MCF 10A (cell line): ENCODE data around the gene GP9. TPM values are rescaled to one million over a fixed set of nuclear protein-coding genes. Genes with fewer than 3 reads are reported as not detected.
"Not testable (repeated sequence)": the region's sequence is repeated elsewhere in the genome, so short reads cannot be mapped to it uniquely, and the experiment has no call there.

Experiments
- BruUV-seq: library from RNA; stranded (reverse); fragments of 400-500 nt; replicated peaks from 2 replicates; lab custom pipeline; 2021; lab: Mats Ljungman, UMichigan
- CTCF ChIA-PET: fragments of 300-600 bp; sonication (Branson Sonifier 250); formaldehyde crosslinking; extraction: SDS; loops from one replicate; lab custom pipeline; 2021; ENCODE audit warnings: antibody characterized with exemption, inconsistent platforms; lab: Yijun Ruan, JAX
- POLR2A ChIA-PET: fragments of 300-600, 350-650 bp; sonication (Branson Sonifier 250); formaldehyde crosslinking; extraction: SDS; loops from one replicate; lab custom pipeline; 2020; ENCODE audit warnings: antibody characterized with exemption, inconsistent platforms; lab: Yijun Ruan, JAX
- DNase-seq: peaks from one replicate; pipeline ENCODE4 v3.0.0-alpha.2; 2018; ENCODE audit not compliant: unreplicated experiment
- H3K27ac Mint-ChIP-seq: one replicate; pipeline ENCODE4 v1.8.0; 2022; ENCODE audit warnings: mild to moderate bottlenecking, low read depth, mixed read lengths; ENCODE audit not compliant: unreplicated experiment
- H3K27me3 Mint-ChIP-seq: one replicate; pipeline ENCODE4 v1.8.0; 2022; ENCODE audit warnings: mixed read lengths; ENCODE audit not compliant: insufficient read depth, unreplicated experiment
- H3K36me3 Mint-ChIP-seq: one replicate; pipeline ENCODE4 v1.8.0; 2022; ENCODE audit warnings: mild to moderate bottlenecking, moderate library complexity, mixed read lengths; ENCODE audit not compliant: insufficient read depth, unreplicated experiment
- H3K4me1 Mint-ChIP-seq: one replicate; pipeline ENCODE4 v1.8.0; 2022; ENCODE audit warnings: mixed read lengths; ENCODE audit not compliant: insufficient read depth, unreplicated experiment
- H3K4me3 Mint-ChIP-seq: one replicate; pipeline ENCODE4 v1.8.0; 2022; ENCODE audit warnings: mild to moderate bottlenecking, moderate library complexity, mixed read lengths; ENCODE audit not compliant: unreplicated experiment
- H3K9me3 Mint-ChIP-seq: one replicate; pipeline ENCODE4 v1.8.0; 2022; ENCODE audit warnings: mixed read lengths; ENCODE audit not compliant: unreplicated experiment
- CTCF ChIP-seq: fragments of 200-600 bp; IDR thresholded peaks from one replicate; pipeline ENCODE4 v1.8.0; 2022; ENCODE audit warnings: antibody characterized with exemption, mild to moderate bottlenecking; ENCODE audit not compliant: unreplicated experiment
- intact Hi-C: fragments of 100-400 bp; cut with micrococcal nuclease; formaldehyde crosslinking; loops from 2 replicates; pipeline ENCODE4 v1.14.1; 2022
- total RNA-seq: library from RNA; stranded (reverse); gene quantifications from 2 replicates; pipeline ENCODE4 v1.2.3, GENCODE V29; 2022

The GP9 gene
- total RNA-seq, 1 experiment from 2014 or later = not detected

GRCh38 chr3:129087138-129087702, 26.6 kb downstream of the GP9 start:
- POLR2A ChIA-PET = no interaction called here
- H3K36me3 Mint-ChIP-seq = peaks cover 9% of the 10 kb centered on the region
- no peak overlapping the region for H3K27ac Mint-ChIP-seq
- CTCF ChIA-PET = interaction anchor here (0.5 to 0.6 kb wide), 2 partner anchors 34 to 58 kb away, joined by 5 read pairs; no protein-coding TSS in a partner anchor
- intact Hi-C loops = no loop called here
- DNase-seq = peak; percentile 14
- no peaks in the 10 kb centered on the region for H3K27me3 Mint-ChIP-seq
- H3K4me1 Mint-ChIP-seq = no peaks in the 10 kb centered on the region
- TF ChIP-seq CTCF = no peak
- H3K9me3 Mint-ChIP-seq = no peaks in the 10 kb centered on the region
- BruUV-seq = no TSS peak
- H3K4me3 Mint-ChIP-seq = no peak overlapping the region

GRCh38 chr3:129087904-129088303, 27.3 kb downstream of the GP9 start:
- BruUV-seq, H3K4me1 Mint-ChIP-seq, H3K9me3 Mint-ChIP-seq, H3K27ac Mint-ChIP-seq, H3K4me3 Mint-ChIP-seq, H3K27me3 Mint-ChIP-seq, intact Hi-C loops, CTCF ChIA-PET, POLR2A ChIA-PET: not testable (repeated sequence)
- DNase-seq = peak; percentile 21
- peaks cover 12% of the 10 kb centered on the region for H3K36me3 Mint-ChIP-seq

GRCh38 chr3:129088312-129088711, 27.7 kb downstream of the GP9 start:
- H3K27me3 Mint-ChIP-seq, H3K9me3 Mint-ChIP-seq, H3K27ac Mint-ChIP-seq, BruUV-seq, POLR2A ChIA-PET, H3K4me1 Mint-ChIP-seq, DNase-seq, CTCF ChIA-PET, H3K4me3 Mint-ChIP-seq, intact Hi-C loops: not testable (repeated sequence)
- peaks cover 12% of the 10 kb centered on the region for H3K36me3 Mint-ChIP-seq

- ChIA-PET POLR2A (interaction anchor here (1.1 kb wide), 1 partner anchor 25 kb away, joined by 3 read pairs; no protein-coding TSS in a partner anchor), CTCF (interaction anchor here (0.7 to 1.3 kb wide), 5 partner anchors 20 to 150 kb away, joined by 3 read pairs; no protein-coding TSS in a partner anchor)
- DNase-seq = no peak
- Mint-ChIP-seq H3K36me3 (peaks cover 33% of the 10 kb centered on the region), H3K27me3 (no peaks in the 10 kb centered on the region), H3K27ac (no peak overlapping the region), H3K9me3 (no peaks in the 10 kb centered on the region), H3K4me1 (no peaks in the 10 kb centered on the region), H3K4me3 (no peak overlapping the region)
- intact Hi-C loops = no loop called here
- no peak for TF ChIP-seq CTCF
- BruUV-seq = no TSS peak
Observed at GRCh38 chr3:129095285-129095684, 34.7 kb downstream of the GP9 start.

- BruUV-seq = no TSS peak
- H3K9me3 Mint-ChIP-seq = no peaks in the 10 kb centered on the region
- no peaks in the 10 kb centered on the region for H3K27me3 Mint-ChIP-seq
- no peak overlapping the region for H3K4me3 Mint-ChIP-seq
- CTCF ChIA-PET = no interaction called here
- intact Hi-C loops = no loop called here
- no peak for DNase-seq
- no peaks in the 10 kb centered on the region for H3K4me1 Mint-ChIP-seq
- no peak overlapping the region for H3K27ac Mint-ChIP-seq
- POLR2A ChIA-PET = no interaction called here
- TF ChIP-seq CTCF = no peak
- H3K36me3 Mint-ChIP-seq = peaks cover 16% of the 10 kb centered on the region
Observed at GRCh38 chr3:129100274-129100673, 39.7 kb downstream of the GP9 start.
